Esophagus mucosa (tissue), 1 donor: Measurements from ENCODE around the gene GNB4. TPM values are rescaled to one million over a fixed set of nuclear protein-coding genes. Genes with fewer than 3 reads are reported as not detected.
A peak's percentile ranks its signal among the peaks of the same experiment; 100 is the strongest.

Source experiments
- ATAC-seq: fragments of 200-7000 bp; cut with Tn5 transposase; one replicate; pipeline ENCODE4 v1.9.1; 2020
- total RNA-seq: library from RNA; stranded (reverse); gene quantifications from one replicate; pipeline ENCODE4 v1.2.4, GENCODE V29; 2023
- donor health status: DM: yes; HTN: yes; CAD: no.

GNB4 gene
- 13.2 TPM for total RNA-seq

DNA sequence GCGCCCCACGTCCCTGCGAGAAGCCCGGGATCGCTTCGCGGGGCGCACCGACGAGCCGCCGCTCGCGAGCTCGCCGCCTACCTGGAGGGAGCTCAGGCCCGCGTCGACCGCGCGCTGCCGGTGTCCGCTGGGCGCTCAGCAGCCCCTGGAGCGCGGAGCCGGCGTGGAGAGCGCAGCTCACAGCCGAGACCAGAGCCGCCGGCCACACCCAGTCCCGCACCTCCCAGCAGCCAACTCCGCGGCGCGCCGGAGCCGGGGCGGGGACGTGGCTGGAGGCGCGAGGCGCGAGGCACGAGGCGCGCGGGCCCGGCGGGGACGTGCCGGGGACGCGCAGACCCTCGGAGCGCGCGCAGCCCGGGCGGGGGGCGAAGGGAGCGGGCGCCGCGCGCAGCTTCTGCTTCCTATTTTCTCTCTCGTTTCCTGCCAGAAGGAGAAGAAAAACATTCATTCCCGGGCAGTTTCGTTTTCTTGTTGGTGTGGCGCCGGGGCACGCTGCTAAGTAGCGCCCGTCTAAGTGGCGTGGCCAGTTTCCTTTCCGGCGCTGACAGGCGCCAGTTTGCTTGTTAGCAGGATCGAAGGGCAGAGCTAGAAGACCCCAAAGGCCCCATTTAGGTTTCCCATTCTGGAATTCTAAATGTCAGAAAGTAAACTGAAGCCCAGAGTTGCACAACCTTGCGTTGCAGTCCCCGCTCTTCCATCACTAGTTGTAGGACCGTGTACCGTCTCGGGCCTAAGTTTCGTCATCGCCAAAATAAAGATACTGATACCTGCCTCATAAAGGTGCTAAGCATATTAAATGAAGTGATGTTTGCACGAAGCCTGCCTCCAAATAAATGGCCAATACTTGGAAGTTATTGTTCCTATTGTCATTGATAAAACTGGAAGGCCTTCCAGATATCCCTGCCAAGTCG is at the start of gene GNB4:
TSS of gene GNB4 (minus strand) at position 206 of the 911 bp plus-strand sequence. CDS start 25,270 bp downstream, outside the sequence.
- ATAC-seq: peak; percentile 96

DNA sequence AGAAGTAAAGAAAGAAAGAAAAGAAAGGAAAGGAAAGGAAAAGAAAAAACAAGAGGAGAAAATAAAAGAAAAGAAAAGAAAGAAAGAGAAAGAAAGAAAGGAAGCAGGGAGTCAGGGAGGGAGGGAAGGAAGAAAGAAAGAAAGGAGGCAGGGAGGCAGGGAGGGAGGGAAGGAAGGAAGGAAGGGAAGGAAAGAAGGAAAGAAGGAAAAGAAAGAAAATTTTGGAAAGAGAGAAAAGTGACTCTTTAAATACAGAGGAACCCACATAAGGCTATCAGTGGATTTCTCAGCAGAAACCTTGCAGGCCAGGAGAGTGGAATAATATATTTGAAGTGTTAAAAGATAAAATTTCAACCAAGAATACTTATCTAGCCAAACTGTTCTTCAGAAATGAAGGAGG is 44.2 kb upstream of the GNB4 start:
- no peak for ATAC-seq

DNA sequence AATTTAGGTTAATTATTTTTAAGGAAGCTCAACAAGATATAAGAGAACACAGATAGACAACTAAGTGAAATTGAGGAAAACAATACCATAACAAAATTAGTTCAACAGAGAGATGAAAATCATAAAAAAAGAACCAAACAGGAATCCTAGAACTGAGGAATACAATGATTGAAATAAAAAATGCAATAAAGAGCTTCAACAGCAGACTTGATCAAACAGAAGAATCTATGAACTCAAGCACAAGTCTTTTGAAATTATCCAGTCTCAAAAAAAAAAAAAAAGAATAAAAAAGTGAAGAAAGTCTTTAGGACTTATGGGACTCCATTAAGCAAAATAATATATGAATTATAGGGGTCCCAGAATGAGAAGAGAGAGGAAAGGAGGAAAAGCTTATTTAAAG is 42.0 kb upstream of the GNB4 start:
- no peak for ATAC-seq

DNA sequence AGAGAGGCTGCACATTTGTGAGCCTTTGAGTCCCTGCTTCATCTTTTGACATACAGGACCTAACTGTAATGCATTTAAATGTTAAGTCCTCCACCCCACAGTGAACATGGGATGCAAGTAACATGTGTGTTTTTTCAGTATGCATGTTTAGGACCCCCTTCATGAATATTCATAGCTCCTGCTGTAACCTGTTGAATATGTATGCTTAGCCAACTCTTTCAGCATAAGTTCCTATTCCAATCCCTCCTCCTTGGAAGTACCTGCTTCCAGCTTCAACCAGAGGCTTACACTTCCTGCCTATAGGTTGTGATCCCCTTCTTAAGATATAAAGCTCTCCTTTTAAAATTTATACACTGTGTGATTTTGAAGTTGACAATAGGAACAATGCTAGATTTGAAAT is 36.9 kb upstream of the GNB4 start:
- ATAC-seq: no peak

DNA sequence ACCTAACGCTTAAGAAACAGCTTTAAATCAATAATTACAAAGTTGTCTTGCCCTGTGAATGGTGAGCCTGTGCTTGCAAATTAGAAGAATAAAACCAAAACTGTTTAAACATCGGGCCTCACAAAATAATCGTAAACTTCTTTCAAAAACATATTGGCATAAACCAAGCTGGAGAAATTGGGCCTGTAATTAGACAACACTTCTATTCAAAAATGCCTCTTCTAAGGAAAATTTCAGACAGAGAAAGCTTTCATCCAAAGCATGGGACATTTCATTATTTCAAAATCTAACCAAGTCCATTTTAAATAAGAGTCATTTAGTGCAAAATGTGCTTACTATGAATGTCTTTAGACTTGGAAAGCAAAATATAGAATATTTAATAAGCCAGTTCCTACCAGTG is 35.5 kb upstream of the GNB4 start:
- ATAC-seq: no peak

DNA sequence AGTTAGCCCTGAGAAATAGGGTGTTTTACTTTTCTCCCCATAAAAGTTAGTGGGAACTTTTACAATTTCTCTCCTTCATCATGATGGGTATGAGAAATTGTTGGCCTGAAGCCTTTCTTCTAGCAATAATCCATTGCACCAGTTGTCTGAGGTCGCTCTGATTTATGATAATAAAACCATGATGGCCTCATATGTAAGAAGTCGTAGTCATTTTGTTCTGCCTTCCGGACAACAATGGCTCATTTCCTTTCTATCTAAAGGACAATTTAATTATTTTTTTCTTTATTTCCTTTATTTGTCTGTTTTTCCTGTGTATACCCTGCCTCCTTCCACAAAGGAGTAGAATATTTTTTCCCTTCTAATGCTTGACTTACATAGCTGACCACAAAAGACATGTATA is 31.6 kb upstream of the GNB4 start:
- ATAC-seq: no peak

DNA sequence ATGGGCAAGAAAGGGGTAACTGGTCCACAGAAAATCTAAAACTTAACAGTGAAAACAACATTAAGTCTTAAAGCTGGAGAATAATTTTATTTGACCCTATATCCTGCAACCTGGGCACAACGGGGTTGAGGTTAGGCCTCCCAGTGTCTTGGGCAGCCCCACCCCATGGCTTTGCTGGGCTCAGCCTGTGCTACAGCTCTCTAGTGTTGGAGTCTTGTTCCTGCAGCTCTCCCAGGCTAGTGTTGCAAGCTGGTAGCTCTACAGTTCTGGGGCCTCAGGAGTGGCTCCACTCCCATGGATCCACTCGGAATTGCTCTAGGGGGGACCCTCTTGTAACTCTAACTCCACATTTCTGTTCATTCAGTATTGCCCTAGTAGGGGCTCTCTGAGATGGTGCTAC is 24.9 kb upstream of the GNB4 start:
- no peak for ATAC-seq

DNA sequence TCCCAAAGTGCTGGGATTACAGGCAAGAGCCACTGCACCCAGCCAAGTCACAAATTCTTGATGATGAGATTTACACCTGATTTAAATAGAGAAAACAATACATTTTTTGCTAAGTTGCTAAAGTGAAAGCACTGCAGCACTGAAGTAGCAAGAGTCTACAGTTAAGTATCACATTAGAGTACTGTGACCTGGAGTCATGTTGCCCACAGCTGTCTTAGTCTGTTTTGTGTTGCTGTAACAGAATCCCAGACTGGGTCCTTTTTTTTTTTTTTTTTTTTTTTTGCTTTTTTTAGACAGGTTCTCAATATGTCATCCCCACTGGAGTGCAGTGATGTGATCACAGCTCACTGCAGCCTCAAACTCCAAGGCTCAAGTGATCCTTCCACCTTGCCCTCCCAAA is 23.2 kb upstream of the GNB4 start:
- ATAC-seq: no peak

DNA sequence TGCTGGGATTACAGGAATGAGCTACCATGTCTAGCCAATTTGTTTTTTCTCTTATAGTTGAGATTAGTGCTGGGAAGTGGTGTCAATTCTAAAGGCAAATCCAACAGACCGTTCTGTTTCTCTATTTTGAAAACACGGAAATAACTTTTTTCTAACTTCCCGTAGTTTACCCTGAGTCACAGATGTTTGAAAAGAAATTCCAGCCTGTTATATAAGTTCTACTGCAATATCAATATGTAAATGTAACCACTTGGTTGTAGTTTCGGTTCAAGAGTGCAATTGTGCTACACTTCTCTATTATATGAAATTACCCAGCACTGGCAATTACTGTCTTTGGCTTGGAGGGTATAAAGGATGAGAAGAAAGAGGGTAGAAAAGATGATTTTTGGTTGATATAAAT is 22.3 kb upstream of the GNB4 start:
- no peak for ATAC-seq

DNA sequence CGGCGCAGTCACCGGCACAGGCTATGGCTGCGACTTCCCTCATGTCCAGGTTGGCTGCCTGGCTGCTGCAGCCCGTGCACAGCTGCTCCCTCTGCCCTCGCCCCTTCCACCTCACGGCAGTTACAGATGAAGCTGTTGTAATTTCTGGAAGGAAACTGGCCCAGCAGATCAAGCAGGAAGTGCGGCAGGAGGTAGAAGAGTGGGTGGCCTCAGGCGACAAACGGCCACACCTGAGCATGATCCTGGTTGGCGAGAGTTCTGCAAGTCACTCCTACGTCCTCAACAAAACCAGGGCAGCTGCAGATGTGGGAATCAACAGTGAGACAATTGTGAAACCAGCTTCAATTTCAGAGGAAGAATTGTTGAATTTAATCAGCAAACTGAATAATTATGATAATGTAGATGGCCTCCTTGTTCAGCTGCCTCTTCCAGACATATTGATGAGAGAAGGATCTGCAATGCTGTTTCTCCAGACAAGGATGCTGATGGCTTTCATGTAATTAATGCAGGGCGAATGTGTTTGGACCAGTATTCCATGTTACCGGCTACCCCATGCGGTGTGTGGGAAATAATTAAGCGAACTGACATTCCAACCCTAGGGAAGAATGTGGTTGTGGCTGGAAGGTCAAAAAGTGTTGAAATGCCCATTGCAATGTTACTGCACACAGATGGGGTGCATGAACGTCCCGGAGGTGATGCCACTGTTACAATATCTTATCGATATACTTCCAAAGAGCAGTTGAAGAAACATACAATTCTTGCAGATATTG is 13.2 kb upstream of the GNB4 start:
- peak; percentile 97 for ATAC-seq

DNA sequence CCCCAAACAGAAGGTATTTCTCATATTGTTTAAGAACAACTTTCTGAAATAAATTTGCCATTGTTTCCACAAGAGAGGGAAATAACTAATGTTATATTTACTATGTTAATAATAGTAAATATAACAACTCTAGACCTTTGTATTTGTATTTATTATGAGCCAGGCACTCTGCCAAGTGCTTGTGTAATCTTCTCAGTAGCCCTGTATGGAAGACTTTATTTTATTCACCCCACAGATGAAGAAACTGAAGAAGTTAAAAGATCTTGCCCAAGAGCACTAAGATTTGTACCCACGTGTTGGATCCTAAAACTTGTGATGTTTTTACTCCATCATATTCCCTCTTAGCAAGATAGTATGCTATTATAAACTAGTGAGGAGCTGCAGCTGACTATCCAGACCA is 12.0 kb upstream of the GNB4 start:
- ATAC-seq: no peak

DNA sequence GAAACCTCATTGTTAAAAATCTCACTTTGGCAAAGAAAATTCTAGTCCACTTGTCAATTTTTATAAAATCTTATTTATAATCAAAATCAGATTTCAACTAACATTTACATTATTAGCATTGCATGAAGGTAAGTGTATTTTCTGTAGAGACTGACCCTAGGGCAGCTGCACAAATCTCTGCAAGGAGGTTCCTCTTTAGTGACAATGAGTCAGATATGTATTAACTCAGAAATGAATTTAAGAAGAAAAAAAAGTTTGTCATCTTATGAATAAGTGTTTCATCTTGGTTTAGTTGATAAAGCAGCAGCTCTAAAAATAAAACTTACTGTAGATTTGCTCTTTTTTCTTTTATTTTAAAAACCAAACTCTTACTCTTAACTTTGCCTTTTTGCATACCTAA is 9.0 kb upstream of the GNB4 start:
- no peak for ATAC-seq

DNA sequence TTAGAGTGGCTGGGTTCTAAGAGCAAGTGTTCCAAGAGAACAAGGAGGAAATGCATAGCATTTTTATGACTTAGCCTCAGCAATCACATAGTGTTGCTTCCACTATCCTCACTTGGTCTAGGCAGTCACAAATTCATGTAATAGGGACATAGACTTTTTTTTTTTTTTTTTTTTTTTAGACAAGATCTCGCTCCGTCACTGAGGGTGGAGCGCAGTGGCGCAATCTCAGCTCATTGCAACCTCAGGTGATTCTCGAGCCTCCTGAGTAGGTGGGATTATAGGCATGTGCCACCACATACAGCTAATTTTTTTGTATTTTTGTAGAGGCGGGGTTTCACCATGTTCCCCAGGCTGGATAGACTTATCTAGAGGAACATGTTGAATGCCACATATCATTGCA is 4.7 kb upstream of the GNB4 start:
- no peak for ATAC-seq

DNA sequence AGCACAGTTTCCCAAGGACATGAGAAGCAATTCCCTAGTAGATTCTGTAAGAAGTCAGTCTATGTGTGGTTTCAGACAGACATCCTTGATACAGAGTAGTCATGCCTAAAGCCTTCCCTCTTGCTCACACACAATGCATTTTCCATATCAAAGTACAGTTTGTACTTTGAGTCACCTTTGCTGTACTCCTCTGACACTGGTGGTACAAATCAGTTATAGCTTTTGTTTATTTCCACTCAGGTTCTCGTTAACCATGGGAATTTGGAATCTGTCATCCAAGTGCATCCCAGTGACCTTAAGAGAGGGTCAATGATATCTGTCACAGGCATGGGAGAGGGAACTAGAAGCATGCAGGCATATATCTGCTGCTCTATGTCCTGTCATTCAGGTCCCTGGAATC is 3.6 kb upstream of the GNB4 start:
- ATAC-seq: no peak

DNA sequence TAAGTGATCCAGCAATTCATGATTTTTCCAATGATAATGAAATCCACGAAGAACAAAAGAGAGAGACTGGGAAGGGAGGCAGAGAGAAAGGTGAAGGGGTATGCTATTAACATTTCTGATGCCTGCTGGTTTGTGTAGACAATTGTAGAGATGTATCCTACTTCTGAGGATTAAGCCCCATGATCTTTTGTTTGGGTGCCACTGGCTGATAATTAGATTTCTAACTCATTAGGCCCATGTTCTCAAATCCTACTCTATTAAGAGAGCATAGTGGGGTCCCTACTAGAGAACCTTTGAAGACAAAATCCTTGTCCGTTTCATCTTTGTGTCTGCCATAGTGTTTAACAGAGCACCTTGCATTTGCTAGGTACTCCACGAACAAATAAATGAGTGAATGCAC is 2.7 kb upstream of the GNB4 start:
- ATAC-seq: no peak

DNA sequence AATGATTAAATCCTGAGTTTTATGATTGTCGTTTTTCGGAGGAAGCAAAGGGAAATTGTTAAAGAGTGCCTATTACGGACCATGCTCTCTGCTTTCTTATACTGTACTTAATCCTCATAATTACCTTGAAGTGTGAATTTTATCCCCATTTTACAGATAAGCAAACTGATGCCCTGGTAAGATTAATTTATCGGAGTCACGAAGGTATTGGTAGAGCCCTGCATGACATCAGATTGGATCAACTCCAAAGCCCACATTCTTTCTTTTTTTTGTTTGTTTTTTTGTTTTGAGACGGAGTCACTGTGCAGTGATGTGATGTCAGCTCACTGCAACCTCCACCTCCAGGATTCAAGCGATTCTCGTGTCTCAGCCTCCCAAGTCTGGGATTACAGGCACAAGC is 1.6 kb upstream of the GNB4 start:
- ATAC-seq: no peak

DNA sequence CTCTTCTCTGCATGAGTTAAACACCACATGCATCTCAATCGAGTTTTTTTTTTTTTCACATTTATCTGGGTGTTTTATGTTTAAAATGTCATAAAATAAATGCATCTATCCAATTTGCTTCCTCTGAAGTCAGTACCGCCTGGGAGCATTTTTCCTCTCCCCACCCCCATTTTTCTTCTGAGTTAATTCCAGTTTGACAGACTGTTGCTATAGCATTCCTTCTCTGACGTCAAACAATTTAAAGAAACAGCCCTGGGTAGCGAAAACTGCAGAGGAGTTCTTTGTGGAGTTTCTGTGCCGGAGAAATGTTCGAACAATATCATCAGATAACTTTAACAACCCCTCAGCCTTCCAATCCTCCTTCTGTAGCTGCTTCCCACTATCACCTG is 900 bp upstream of the GNB4 start:
- no peak for ATAC-seq

DNA sequence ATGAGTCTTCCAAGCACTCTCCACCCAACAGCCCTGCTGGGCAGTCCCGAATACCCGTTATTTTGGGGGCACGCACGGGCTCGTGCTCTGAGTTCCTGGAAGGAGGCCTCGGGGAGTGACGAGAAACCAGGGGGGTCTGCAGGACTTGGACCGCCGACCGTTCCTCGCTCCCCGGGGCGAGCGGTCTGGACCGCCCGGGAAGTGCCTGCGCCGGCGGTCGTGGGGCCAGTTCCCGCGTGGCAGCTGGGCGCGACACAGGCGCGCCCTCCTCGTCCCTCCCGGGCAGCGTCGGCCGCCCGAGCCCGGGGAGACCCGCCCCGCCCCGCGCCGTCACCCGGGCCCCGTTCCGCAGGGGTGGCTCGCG is 387 bp downstream of the GNB4 start:
- peak; percentile 81 for ATAC-seq

DNA sequence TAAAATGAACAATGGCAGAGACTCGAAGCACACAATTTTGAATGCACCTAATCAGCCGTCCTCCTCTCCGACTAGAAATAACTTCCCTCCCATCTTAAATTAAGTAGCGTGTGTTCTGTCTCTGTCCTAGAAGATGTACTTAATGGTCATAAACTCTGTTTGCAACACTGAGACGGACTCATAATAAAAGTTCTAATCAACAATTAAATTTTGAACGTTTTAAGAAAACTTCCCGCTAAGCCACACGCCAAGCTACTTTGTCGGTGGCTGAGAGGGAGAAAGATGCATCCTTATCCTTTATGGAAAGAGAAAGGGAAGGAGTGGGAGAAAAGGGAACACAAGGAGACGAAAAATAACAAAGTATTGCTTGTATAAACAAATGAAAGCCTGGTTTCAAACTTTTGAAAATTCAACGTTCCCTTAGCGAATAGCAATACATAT is 989 bp downstream of the GNB4 start:
- ATAC-seq: no peak

DNA sequence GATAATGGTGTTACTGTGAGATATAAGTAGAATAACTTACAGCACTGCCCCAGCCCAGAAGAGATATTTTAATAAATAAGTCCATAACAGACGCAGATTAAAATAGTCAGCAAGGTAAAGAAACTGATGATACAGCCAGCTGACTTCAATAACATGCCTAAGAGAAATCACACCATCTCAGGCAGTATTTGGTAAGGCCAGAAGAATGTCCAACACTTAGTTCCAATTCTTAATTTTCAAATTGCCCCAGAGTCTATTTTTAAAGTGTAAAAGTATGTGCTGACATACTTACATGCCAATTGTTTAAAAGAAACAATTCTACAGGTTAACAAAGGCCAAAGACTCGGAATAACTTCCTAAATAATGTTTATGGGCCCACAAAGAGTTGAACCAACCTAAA is 1.6 kb downstream of the GNB4 start:
- ATAC-seq: no peak

DNA sequence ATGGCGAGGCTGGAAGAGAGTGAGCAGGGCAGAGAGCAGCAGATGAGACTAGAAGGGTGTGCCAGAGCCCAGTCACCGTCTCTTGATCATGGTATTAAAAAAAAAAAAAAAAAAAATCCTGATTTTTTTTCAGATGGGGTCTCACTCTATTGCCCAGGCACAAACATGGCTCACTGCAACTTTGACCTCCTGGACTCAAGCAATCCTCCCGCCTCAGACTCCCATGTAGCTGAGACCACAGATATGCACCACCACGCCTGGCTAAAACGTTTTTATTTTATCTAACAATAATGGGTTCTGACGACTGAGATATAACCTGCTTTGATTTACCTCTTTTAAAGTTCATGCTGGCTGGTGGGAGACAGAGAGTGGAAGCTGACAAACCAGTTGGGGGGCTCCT is 4.0 kb downstream of the GNB4 start:
- ATAC-seq: no peak

DNA sequence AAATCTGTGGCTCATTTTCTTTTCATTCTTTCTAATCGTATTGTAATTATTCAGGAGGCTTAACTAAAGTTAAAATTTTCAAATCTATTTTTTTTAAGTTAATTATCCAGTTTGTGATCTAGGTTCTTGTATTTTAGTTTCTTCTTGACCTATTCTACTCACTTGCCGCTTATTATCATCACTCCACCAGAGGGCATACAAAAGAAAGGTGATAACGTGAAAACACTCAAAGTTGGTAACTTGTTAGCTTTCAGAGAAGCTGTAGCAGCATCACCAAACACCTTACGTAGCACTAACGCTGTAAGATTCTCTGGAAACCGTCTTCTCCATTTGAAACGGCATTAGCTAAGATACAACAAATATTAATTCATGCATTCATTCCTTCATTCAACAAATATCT is 4.8 kb downstream of the GNB4 start:
- ATAC-seq: no peak

DNA sequence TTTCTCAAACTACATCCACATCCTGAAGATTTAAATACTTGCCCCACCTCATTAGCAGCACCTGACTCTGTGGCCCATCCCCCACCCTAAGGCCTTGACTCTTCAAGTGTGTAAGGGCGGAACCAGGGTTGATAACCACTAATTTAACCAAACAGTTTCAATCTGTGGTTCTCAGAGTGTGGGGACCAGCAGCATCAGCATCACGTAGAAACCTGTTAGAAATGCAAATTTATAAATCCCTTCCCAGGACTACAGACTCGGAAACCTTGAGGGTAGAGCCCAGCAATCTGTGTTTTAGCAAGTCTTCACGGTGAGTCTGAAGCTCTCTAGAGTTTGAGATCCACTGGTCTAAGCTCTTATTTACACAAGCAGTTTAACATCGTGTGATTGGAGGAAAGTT is 12.4 kb downstream of the GNB4 start:
- ATAC-seq: peak; percentile 42

DNA sequence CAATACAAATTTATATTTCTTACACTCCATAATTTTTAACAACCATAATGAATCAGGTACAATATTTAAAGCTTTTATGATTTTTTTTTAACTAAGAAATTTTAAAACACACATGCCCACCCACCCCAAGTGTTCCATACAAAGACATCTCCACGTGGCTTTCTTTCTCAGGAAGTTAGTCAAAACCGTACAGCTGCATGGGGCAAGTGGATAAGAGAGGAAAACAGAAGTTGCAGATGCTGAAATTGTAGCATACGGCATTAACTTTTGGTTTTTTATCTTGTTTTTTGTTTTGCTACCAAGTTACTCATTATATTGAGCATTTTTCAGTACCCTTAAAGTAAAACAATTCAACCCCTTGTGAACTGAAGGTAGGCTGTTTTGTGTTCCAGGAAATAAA is 14.8 kb downstream of the GNB4 start:
- no peak for ATAC-seq
